IMR-90 (cell line): Measurements from ENCODE around the gene SURF1. TPM values are rescaled to one million over a fixed set of nuclear protein-coding genes. Genes with fewer than 3 reads are reported as not detected.

Experiments
- ATAC-seq: fragments of 200-7000 bp; cut with Tn5 transposase; 2 replicates; pipeline ENCODE4 v1.9.1; 2020; ENCODE audit warnings: low read depth, mild to moderate bottlenecking, moderate library complexity
- BruUV-seq: library from RNA; stranded (reverse); fragments of 400-500 nt; replicated peaks from 2 replicates; lab custom pipeline; 2021; lab: Mats Ljungman, UMichigan
- CTCF ChIA-PET: fragments of 300-600 bp; formaldehyde crosslinking; extraction: SDS; loops from one replicate; lab custom pipeline; 2021; ENCODE audit warnings: antibody characterized with exemption; lab: Yijun Ruan, JAX
- POLR2A ChIA-PET: fragments of 300-600 bp; sonication (Branson Sonifier 250); formaldehyde crosslinking; loops from one replicate; lab custom pipeline; 2022; ENCODE audit warnings: antibody characterized with exemption; ENCODE audit not compliant: unreplicated experiment; lab: Charles Lee
- DNase-seq: peaks from one replicate; pipeline ENCODE4 v3.0.0; 2013
- H2AFZ ChIP-seq: replicated peaks from 2 replicates; pipeline ENCODE3; 2013; ENCODE audit warnings: low read length, mild to moderate bottlenecking; ENCODE audit not compliant: poor library complexity
- H2AK5ac ChIP-seq: 2 replicates; pipeline ENCODE4 v1.6.1; 2013; ENCODE audit warnings: low read depth, low read length, inconsistent platforms
- H2AK9ac ChIP-seq: replicated peaks from 2 replicates; pipeline ENCODE3; 2013; ENCODE audit warnings: mild to moderate bottlenecking, low read depth, low read length, moderate library complexity; ENCODE audit not compliant: poor library complexity
- H2BK120ac ChIP-seq: 2 replicates; pipeline ENCODE4 v1.6.1; 2013; ENCODE audit warnings: low read depth, low read length, inconsistent platforms
- H2BK15ac ChIP-seq: 3 replicates; pipeline ENCODE4 v1.6.1; 2013; ENCODE audit warnings: low read depth, low read length, inconsistent platforms
- H2BK20ac ChIP-seq: 2 replicates; pipeline ENCODE4 v1.6.1; 2013; ENCODE audit warnings: low read depth, mild to moderate bottlenecking, inconsistent platforms, low read length, moderate library complexity
- H2BK5ac ChIP-seq: 2 replicates; pipeline ENCODE4 v1.6.1; 2013; ENCODE audit warnings: mild to moderate bottlenecking, low read depth, low read length, inconsistent platforms; ENCODE audit not compliant: poor library complexity, severe bottlenecking
- H3K14ac ChIP-seq: replicated peaks from 2 replicates; pipeline ENCODE4 v1.6.1; 2013; ENCODE audit warnings: low read depth, low read length, inconsistent platforms
- H3K18ac ChIP-seq: 2 replicates; pipeline ENCODE4 v1.6.1; 2013; ENCODE audit warnings: low read depth, low read length, control low read depth
- H3K23ac ChIP-seq: 2 replicates; pipeline ENCODE4 v1.6.1; 2013; ENCODE audit warnings: low read depth, low read length, inconsistent platforms
- H3K27ac ChIP-seq: 2 replicates; pipeline ENCODE4 v1.5.1; 2013; ENCODE audit warnings: mild to moderate bottlenecking, control low read depth, low read length; ENCODE audit not compliant: insufficient read depth
- H3K27me3 ChIP-seq: 2 replicates; pipeline ENCODE4 v1.6.1; 2013; ENCODE audit warnings: low read length; ENCODE audit not compliant: control insufficient read depth, insufficient read depth
- H3K36me3 ChIP-seq: 2 replicates; pipeline ENCODE4 v1.6.1; 2013; ENCODE audit warnings: low read length, mixed read lengths; ENCODE audit not compliant: control insufficient read depth, insufficient read depth
- H3K4ac ChIP-seq: 2 replicates; pipeline ENCODE4 v1.6.1; 2013; ENCODE audit warnings: low read depth, low read length, inconsistent platforms
- H3K4me1 ChIP-seq: 2 replicates; pipeline ENCODE4 v1.6.1; 2013; ENCODE audit warnings: low read length, mixed read lengths; ENCODE audit not compliant: control insufficient read depth, insufficient read depth
- H3K4me2 ChIP-seq: 2 replicates; pipeline ENCODE4 v1.6.1; 2013; ENCODE audit warnings: low read depth, mild to moderate bottlenecking, control low read depth, low read length, moderate library complexity
- H3K4me3 ChIP-seq: 2 replicates; pipeline ENCODE4 v1.5.1; 2013; ENCODE audit warnings: low read depth, mild to moderate bottlenecking, control low read depth, low read length, moderate library complexity; ENCODE audit not compliant: insufficient read depth
- H3K56ac ChIP-seq: 2 replicates; pipeline ENCODE4 v1.6.1; 2013; ENCODE audit warnings: low read length, inconsistent platforms; ENCODE audit not compliant: insufficient read depth; ENCODE audit errors: extremely low read depth
- H3K79me1 ChIP-seq, 2 experiments: 2 replicates each; pipeline ENCODE4 v1.6.1; 2013; ENCODE audit warnings: low read length in 2 of 2, inconsistent platforms in 1 of 2, low read depth in 1 of 2
- H3K9ac ChIP-seq: 2 replicates; pipeline ENCODE4 v1.6.1; 2013; ENCODE audit warnings: low read depth, low read length, control low read depth
- H3K9me1 ChIP-seq: 2 replicates; pipeline ENCODE4 v1.6.1; 2013; ENCODE audit warnings: low read length, inconsistent platforms; ENCODE audit not compliant: insufficient read depth
- H3K9me3 ChIP-seq: 2 replicates; pipeline ENCODE4 v1.6.1; 2013; ENCODE audit warnings: low read length; ENCODE audit not compliant: control insufficient read depth, insufficient read depth
- H4K20me1 ChIP-seq: 2 replicates; pipeline ENCODE4 v1.6.1; 2013; ENCODE audit warnings: low read length, inconsistent platforms; ENCODE audit not compliant: insufficient read depth
- H4K5ac ChIP-seq: 2 replicates; pipeline ENCODE4 v1.6.1; 2013; ENCODE audit warnings: mild to moderate bottlenecking, low read depth, low read length, control low read depth
- H4K8ac ChIP-seq, 2 experiments: 2 replicates each; pipeline ENCODE4 v1.6.1; 2013; ENCODE audit warnings: low read depth in 2 of 2, low read length in 2 of 2, control low read depth in 1 of 2, inconsistent platforms in 1 of 2
- H4K91ac ChIP-seq: 2 replicates; pipeline ENCODE4 v1.6.1; 2013; ENCODE audit warnings: low read depth, low read length, inconsistent platforms; ENCODE audit not compliant: insufficient read depth
- POLR2A ChIP-seq: IDR thresholded peaks from 2 replicates; pipeline ENCODE4 v1.6.1; 2012; ENCODE audit warnings: mild to moderate bottlenecking, low read depth, low read length
- WGBS, 2 experiments: methylation state at CpG; one replicate each; pipeline versions ENCODE4 v1.1.5 to v1.1.7; 2013; ENCODE audit warnings: missing lambda C conversion rate in 2 of 2; ENCODE audit not compliant: insufficient read length in 1 of 2; ENCODE audit errors: extremely low coverage in 2 of 2; 5-methylcytosine and 5-hydroxymethylcytosine counted together
- dilution Hi-C: fragments of 300-500 bp; cut with HindIII; formaldehyde crosslinking; loops from one replicate; pipeline ENCODE4 v1.14.3; 2018; ENCODE audit warnings: low sequenced_read_pairs; ENCODE audit not compliant: unreplicated experiment
- in situ Hi-C: fragments of 300-500 bp; cut with MboI; formaldehyde crosslinking; loops from 3 replicates; pipeline ENCODE4 v1.14.3; 2019; ENCODE audit warnings: low sequenced_read_pairs, inconsistent platforms, mixed read lengths
- intact Hi-C: fragments of 100-400 bp; cut with micrococcal nuclease; formaldehyde crosslinking; loops from 2 replicates; pipeline ENCODE4 v1.10.0; 2022
- polyA plus RNA-seq, 3 experiments: library from polyadenylated mRNA; depleted of rRNA; stranded (reverse); fragments of >200 nt; gene quantifications; 2 replicates each; pipeline ENCODE4 v1.2.3, GENCODE V29; 2012; ENCODE audit warnings: low replicate concordance in 1 of 3
- total RNA-seq: library from RNA; depleted of rRNA; stranded (reverse); fragments of >200 nt; gene quantifications from 2 replicates; pipeline ENCODE4 v1.2.3, GENCODE V29; 2012

Gene SURF1
- total and polyA plus RNA-seq, 2 of the 4 experiments (the other 2 are of a cell fraction) = 15.1 to 24.5 TPM

GRCh38 chr9:133339641-133340040, 16.6 kb downstream of the SURF1 start:
- no peak overlapping the region for H3K4me2 ChIP-seq
- no peak overlapping the region for H2AK5ac ChIP-seq
- no peak overlapping the region for H4K91ac ChIP-seq
- no peak overlapping the region for H4K5ac ChIP-seq
- BruUV-seq = no TSS peak
- H4K20me1 ChIP-seq = no peaks in the 10 kb centered on the region
- no peak overlapping the region for H3K4ac ChIP-seq
- H3K27ac ChIP-seq = no peak overlapping the region
- peaks cover 6% of the 10 kb centered on the region; the same call in 1 of the 2 replicates for H3K9me1 ChIP-seq
- no peak overlapping the region for H2BK120ac ChIP-seq
- H3K4me3 ChIP-seq = no peak overlapping the region
- H3K79me1 ChIP-seq = peaks cover 9 to 31% of the 10 kb centered on the region in 2 experiments
- CTCF ChIA-PET = interaction anchor here (0.6 kb wide), 1 partner anchor 20 kb away, joined by 4 read pairs; no protein-coding TSS in a partner anchor
- no peak overlapping the region for H2BK20ac ChIP-seq
- ATAC-seq (no peak), DNase-seq (no peak)
- no peak overlapping the region for H3K18ac ChIP-seq
- H3K4me1 ChIP-seq = no peaks in the 10 kb centered on the region
- whole genome bisulfite sequencing, 2 experiments = 100% methylated on average over 1 of the region's 5 CpGs; no CpG with 5 or more reads in 1 of the 2 experiments
- no peak for TF ChIP-seq POLR2A
- H3K36me3 ChIP-seq = peaks cover 51% of the 10 kb centered on the region
- no peak overlapping the region for H2AK9ac ChIP-seq
- intact Hi-C loops = no loop called here
- no peak overlapping the region for H3K14ac ChIP-seq
- H4K8ac ChIP-seq = no peak overlapping the region
- H3K27me3 ChIP-seq = no peaks in the 10 kb centered on the region
- H2BK15ac ChIP-seq = no peak overlapping the region
- H3K56ac ChIP-seq = no peak overlapping the region
- H3K9me3 ChIP-seq = no peaks in the 10 kb centered on the region
- dilution Hi-C loops = no loop called here
- POLR2A ChIA-PET = no interaction called here
- H2BK5ac ChIP-seq = no peak overlapping the region
- H3K23ac ChIP-seq = no peak overlapping the region
- no peak overlapping the region for H2AFZ ChIP-seq
- H3K9ac ChIP-seq = no peak overlapping the region
- in situ Hi-C loops = no loop called here
